ENCODE measurements around the gene MAPKAPK5. TPM values are rescaled to one million over a fixed set of nuclear protein-coding genes. Genes with fewer than 3 reads are reported as not detected.

Gene MAPKAPK5
- total RNA-seq, 3 donors from 2014 or later: 38.2 to 59.7 (median 40.0) TPM

DNA sequence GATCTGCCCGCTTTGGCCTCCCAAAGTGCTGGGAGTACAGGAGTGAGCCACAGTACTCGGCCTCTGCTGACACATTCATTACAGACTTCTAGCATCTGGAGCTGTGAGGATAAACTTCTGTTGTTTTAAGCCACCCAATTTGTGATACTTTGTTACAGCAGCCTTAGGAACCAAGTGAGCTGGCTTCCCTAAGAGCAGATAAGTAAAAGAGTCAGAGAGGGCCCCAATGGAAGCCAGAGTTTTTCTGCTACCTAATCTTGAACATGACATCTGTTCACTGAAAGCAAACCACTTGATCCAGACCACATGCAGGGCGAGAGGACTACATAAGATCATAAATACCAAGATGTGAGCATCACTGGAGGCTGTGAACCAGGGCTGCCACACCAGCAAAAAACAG is 3.7 kb upstream of the MAPKAPK5 start:
- Histone ChIP-seq H3K36me3 (no peaks in the 10 kb centered on the region), H3K27ac (no peak overlapping the region), H3K4me1 (peaks cover under 1 to 12% of the 10 kb centered on the region in 2 donors), H3K27me3 (no peaks in the 10 kb centered on the region), H3K9me3 (no peaks in the 10 kb centered on the region), H3K4me3 (no peak overlapping the region)
- intact Hi-C loops (cut with DNase I; ENCODE audit: low total_unique reads): no loop called here
- TF ChIP-seq POLR2A (IDR thresholded peaks at IDR 0.05) (no peak), POLR2AphosphoS5 (IDR thresholded peaks at IDR 0.05) (no peak)
- TF ChIP-seq, protein P1, sequence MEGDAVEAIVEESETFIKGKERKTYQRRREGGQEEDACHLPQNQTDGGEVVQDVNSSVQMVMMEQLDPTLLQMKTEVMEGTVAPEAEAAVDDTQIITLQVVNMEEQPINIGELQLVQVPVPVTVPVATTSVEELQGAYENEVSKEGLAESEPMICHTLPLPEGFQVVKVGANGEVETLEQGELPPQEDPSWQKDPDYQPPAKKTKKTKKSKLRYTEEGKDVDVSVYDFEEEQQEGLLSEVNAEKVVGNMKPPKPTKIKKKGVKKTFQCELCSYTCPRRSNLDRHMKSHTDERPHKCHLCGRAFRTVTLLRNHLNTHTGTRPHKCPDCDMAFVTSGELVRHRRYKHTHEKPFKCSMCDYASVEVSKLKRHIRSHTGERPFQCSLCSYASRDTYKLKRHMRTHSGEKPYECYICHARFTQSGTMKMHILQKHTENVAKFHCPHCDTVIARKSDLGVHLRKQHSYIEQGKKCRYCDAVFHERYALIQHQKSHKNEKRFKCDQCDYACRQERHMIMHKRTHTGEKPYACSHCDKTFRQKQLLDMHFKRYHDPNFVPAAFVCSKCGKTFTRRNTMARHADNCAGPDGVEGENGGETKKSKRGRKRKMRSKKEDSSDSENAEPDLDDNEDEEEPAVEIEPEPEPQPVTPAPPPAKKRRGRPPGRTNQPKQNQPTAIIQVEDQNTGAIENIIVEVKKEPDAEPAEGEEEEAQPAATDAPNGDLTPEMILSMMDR (IDR thresholded peaks at IDR 0.05): no peak
- no peak for DNase-seq (ENCODE audit: low spot score in 2 of 2)

DNA sequence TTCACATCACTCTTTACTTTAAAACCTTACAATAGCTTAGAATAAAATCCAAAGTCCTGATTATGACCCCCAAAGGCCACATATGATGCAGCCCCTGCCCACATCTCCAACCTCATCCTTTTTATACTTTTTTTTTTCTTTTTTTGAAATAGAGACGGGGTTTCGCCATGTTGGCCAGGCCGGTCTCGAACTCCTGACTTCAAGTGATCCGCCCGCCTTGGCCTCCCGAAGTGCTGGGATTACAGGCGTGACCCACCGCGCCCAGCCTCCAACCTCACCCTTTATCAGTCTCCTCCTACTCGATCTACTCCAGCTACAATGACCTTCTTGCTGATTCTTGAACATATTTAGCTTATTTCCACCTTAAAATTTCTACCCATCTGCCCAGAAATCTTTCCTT is 1.2 kb upstream of the MAPKAPK5 start:
- H3K27me3 ChIP-seq: no peaks in the 10 kb centered on the region
- peak overlapping the region; percentile 97 for H3K27ac ChIP-seq
- intact Hi-C loops (cut with DNase I; ENCODE audit: low total_unique reads): loop anchor here (10.0 kb wide), 1 partner anchor 1384 kb away; the partner anchor contains the start of gene TPCN1
- DNase-seq (ENCODE audit: low spot score in 2 of 2): no peak
- peaks cover 11 to 12% of the 10 kb centered on the region in 2 donors for H3K4me1 ChIP-seq
- peak overlapping the region; percentile 90 to 100 (median 96) for H3K4me3 ChIP-seq
- TF ChIP-seq POLR2AphosphoS5 (IDR thresholded peaks at IDR 0.05): no peak
- no peak for TF ChIP-seq POLR2A (IDR thresholded peaks at IDR 0.05)
- TF ChIP-seq, protein P1 (IDR thresholded peaks at IDR 0.05): no peak
- no peaks in the 10 kb centered on the region for H3K9me3 ChIP-seq
- H3K36me3 ChIP-seq: no peaks in the 10 kb centered on the region

GRCh38 chr12:111841236-111841749 is 735 bp upstream of the MAPKAPK5 start:
- Histone ChIP-seq H3K4me3 (peak overlapping the region; percentile 90 to 100 (median 96)), H3K4me1 (peaks cover 11 to 12% of the 10 kb centered on the region in 2 donors), H3K27ac (peak overlapping the region; percentile 97), H3K9me3 (no peaks in the 10 kb centered on the region), H3K36me3 (no peaks in the 10 kb centered on the region), H3K27me3 (no peaks in the 10 kb centered on the region)
- intact Hi-C loops (cut with DNase I; ENCODE audit: low total_unique reads): loop anchor here (10.0 kb wide), 1 partner anchor 1384 kb away; the partner anchor contains the start of gene TPCN1
- TF ChIP-seq, protein P1 (IDR thresholded peaks at IDR 0.05): no peak
- TF ChIP-seq POLR2A (IDR thresholded peaks at IDR 0.05) (no peak), POLR2AphosphoS5 (IDR thresholded peaks at IDR 0.05) (no peak)
- no peak for DNase-seq (ENCODE audit: low spot score in 2 of 2)

DNA sequence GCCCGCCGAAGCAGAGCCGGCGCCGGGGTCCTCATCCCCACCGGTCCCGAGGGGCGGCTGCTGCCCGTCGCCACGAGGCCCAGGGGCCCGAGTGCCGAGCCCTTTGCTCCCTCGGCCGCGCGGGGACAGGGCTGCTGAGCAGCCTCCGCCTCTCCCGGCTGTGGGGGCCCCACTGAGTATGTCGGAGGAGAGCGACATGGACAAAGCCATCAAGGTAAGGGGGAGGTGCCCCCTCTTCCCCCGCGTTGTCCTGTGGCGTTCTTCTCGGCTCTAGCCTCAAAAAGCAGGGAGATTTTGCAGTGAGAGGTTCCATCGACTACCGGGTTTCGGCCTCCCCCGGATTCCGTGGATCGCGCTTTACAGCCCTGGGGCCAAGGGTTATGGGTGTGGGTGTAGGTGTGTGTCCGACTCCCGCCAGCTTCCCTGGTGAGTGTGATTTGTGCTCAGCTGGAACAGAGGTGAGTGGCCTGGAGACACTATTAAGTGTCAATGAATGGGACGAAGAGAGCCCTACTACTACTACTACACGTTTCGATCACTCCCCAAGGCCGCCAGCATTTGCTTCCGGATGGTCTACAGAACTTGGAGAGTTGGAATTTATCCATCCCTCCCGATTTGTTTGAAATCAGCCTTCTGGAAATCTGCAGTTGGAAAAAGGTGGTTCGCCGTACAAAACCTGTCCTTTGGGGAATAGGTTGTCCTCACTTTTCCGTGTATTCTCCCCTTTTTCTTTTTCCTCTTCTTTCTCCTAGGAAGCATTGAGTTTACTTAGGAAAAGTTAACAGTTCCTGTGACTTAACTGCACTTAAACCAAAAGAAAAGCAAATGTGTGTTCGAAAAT is 748 bp downstream of the MAPKAPK5 start:
- H3K27ac ChIP-seq: peak overlapping the region; percentile 97
- H3K27me3 ChIP-seq: no peaks in the 10 kb centered on the region
- TF ChIP-seq POLR2AphosphoS5 (IDR thresholded peaks at IDR 0.05): no peak
- no peak for TF ChIP-seq POLR2A (IDR thresholded peaks at IDR 0.05)
- TF ChIP-seq, protein P1 (IDR thresholded peaks at IDR 0.05): no peak
- peak overlapping the region; percentile 90 to 100 (median 96) for H3K4me3 ChIP-seq
- intact Hi-C loops (cut with DNase I; ENCODE audit: low total_unique reads): loop anchor here (10.0 kb wide), 1 partner anchor 1382 kb away; the partner anchor contains the start of gene TPCN1
- peaks cover 11 to 12% of the 10 kb centered on the region in 2 donors for H3K4me1 ChIP-seq
- H3K9me3 ChIP-seq: no peaks in the 10 kb centered on the region
- no peak for DNase-seq (ENCODE audit: low spot score in 2 of 2)
- no peaks in the 10 kb centered on the region for H3K36me3 ChIP-seq

- intact Hi-C loops (cut with DNase I; ENCODE audit: low total_unique reads): loop anchor here (10.0 kb wide), 1 partner anchor 1379 kb away; the partner anchor contains the start of gene TPCN1
- H3K9me3 ChIP-seq: peaks cover 0 to 9% of the 10 kb centered on the region in 2 donors
- H3K27me3 ChIP-seq: no peaks in the 10 kb centered on the region
- DNase-seq (ENCODE audit: low spot score in 2 of 2): no peak
- H3K36me3 ChIP-seq: no peaks in the 10 kb centered on the region
- no peak overlapping the region for H3K27ac ChIP-seq
- H3K4me1 ChIP-seq: peaks cover 0 to 11% of the 10 kb centered on the region in 2 donors
- TF ChIP-seq POLR2AphosphoS5 (IDR thresholded peaks at IDR 0.05) (no peak), POLR2A (IDR thresholded peaks at IDR 0.05) (no peak)
- TF ChIP-seq, protein P1 (IDR thresholded peaks at IDR 0.05): no peak
- no peak overlapping the region for H3K4me3 ChIP-seq
Measured at GRCh38 chr12:111846016-111846415, 4.0 kb downstream of the MAPKAPK5 start.
